Measurements from ENCODE around the gene AK8. TPM values are rescaled to one million over a fixed set of nuclear protein-coding genes. Genes with fewer than 3 reads are reported as not detected.

Gene AK8
- total and polyA plus RNA-seq, 2 experiments from 2014 or later = 0.70 to 0.83 TPM

DNA sequence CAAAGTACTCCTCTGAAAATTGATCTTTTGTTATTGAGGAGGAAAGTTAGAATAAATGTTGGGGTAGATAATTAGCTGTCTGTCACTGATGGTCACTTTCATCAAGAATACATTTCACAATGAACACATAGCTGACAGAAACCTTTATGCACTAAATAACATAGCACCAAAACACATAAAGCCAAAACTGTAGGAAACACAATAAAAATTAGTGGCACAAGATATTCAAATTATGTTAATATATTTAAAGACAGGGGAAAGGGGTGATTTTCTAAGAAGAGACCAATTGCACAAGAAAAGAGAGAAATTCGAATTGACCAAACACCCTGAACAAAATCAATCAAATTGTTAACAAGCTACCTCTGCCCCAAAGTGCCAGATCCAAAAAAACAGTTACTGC lies 89.7 kb downstream of the AK8 start:
- TF ChIP-seq, protein P1, sequence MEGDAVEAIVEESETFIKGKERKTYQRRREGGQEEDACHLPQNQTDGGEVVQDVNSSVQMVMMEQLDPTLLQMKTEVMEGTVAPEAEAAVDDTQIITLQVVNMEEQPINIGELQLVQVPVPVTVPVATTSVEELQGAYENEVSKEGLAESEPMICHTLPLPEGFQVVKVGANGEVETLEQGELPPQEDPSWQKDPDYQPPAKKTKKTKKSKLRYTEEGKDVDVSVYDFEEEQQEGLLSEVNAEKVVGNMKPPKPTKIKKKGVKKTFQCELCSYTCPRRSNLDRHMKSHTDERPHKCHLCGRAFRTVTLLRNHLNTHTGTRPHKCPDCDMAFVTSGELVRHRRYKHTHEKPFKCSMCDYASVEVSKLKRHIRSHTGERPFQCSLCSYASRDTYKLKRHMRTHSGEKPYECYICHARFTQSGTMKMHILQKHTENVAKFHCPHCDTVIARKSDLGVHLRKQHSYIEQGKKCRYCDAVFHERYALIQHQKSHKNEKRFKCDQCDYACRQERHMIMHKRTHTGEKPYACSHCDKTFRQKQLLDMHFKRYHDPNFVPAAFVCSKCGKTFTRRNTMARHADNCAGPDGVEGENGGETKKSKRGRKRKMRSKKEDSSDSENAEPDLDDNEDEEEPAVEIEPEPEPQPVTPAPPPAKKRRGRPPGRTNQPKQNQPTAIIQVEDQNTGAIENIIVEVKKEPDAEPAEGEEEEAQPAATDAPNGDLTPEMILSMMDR (IDR thresholded peaks at IDR 0.05; ENCODE audit: low read depth, low read length) = no peak
- no peak for DNase-seq (ENCODE audit: low read depth in 1 of 2, low spot score in 1 of 2)
- H3K4me3 ChIP-seq = no peak overlapping the region

DNA sequence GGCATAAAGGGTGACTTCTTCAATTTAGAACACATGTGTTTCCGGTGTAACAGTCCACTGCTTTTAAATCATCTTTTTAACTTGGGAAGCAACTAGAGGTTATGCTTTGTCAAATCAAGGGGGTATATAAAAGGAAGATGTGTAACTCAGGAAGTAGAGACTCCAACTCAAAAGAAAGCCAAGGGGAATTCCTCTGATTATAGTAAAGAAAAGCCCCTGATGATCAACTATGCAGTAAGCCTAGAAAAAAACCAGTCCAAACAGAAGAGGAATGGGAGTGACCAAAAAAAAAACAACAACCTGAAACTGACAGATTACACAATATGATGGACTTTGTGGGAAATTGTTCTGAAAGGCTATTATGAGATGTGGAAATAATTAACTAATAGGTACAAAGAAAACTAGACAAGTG lies 90.3 kb downstream of the AK8 start:
- H3K4me3 ChIP-seq = no peak overlapping the region
- H3K27me3 ChIP-seq = peaks cover 6% of the 10 kb centered on the region
- no peaks in the 10 kb centered on the region for H3K4me1 ChIP-seq (ENCODE audit: low read depth)
- no peaks in the 10 kb centered on the region for H3K9me3 ChIP-seq (ENCODE audit: low read depth)
- no peaks in the 10 kb centered on the region for H3K36me3 ChIP-seq
- H3K27ac ChIP-seq = no peak overlapping the region
- DNase-seq (ENCODE audit: low read depth in 1 of 2, low spot score in 1 of 2) = no peak
- TF ChIP-seq, protein P1 (IDR thresholded peaks at IDR 0.05; ENCODE audit: low read depth, low read length) = no peak

More for the DNA sequence above, 89.7 kb downstream of the AK8 start:
- Histone ChIP-seq H3K27me3 (peaks cover 13% of the 10 kb centered on the region), H3K4me1 (ENCODE audit: low read depth) (no peaks in the 10 kb centered on the region), H3K9me3 (ENCODE audit: low read depth) (no peaks in the 10 kb centered on the region), H3K27ac (no peak overlapping the region), H3K36me3 (no peaks in the 10 kb centered on the region)

DNA sequence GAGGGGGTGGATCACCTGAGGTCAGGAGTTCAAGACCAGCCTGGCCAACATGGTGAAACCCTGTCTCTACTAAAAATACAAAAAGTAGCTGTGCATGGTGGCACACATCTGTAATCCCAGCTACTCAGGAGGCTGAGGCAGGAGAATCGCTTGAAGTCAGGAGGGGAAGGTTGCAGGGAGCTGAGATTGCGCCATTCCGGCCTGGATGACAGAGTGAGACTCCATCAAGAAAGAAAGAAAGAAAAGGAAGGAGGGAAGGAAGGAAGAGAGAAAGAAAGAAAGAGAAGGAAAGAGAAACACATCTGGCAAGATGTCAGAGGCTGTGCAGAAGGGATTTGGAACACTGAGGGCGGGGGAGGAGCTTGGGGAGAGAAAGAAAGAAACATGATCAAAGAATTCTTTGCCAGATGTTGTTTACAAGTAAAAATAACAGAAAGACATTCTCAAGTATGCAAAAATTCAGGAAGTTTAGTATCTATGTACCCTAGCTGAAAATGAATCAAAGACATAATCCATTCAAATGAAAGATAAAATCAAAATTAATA lies 93.7 kb downstream of the AK8 start:
- Histone ChIP-seq H3K27ac (no peak overlapping the region), H3K4me3 (no peak overlapping the region), H3K4me1 (ENCODE audit: low read depth) (no peaks in the 10 kb centered on the region), H3K27me3 (no peaks in the 10 kb centered on the region), H3K9me3 (ENCODE audit: low read depth) (no peaks in the 10 kb centered on the region), H3K36me3 (no peaks in the 10 kb centered on the region)
- no peak for DNase-seq (ENCODE audit: low read depth in 1 of 2, low spot score in 1 of 2)
- TF ChIP-seq, protein P1 (IDR thresholded peaks at IDR 0.05; ENCODE audit: low read depth, low read length) = no peak

DNA sequence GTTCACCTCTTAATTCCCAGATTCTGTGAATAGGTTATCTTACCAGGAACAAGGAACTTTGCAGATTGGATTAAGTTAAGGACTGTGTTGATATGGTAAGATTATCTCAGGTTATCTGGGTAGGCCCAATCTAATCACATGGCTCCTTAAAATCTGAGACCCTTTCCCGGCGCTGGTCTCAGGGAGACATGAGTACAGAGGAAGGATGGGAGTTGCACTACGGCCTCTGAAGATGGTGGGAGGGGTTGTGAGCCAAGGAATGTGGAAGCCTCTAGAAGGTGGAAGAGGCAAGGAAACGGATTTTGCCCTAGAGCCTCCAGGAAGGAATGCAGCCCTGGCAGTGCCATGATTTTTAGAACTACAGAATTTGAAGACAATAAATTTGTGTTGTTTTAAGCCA lies 95.1 kb downstream of the AK8 start:
- Histone ChIP-seq H3K9me3 (ENCODE audit: low read depth) (no peaks in the 10 kb centered on the region), H3K36me3 (no peaks in the 10 kb centered on the region), H3K27ac (no peak overlapping the region), H3K27me3 (no peaks in the 10 kb centered on the region), H3K4me1 (ENCODE audit: low read depth) (no peaks in the 10 kb centered on the region), H3K4me3 (no peak overlapping the region)
- DNase-seq (ENCODE audit: low read depth in 1 of 2, low spot score in 1 of 2) = no peak
- TF ChIP-seq, protein P1 (IDR thresholded peaks at IDR 0.05; ENCODE audit: low read depth, low read length) = no peak

DNA sequence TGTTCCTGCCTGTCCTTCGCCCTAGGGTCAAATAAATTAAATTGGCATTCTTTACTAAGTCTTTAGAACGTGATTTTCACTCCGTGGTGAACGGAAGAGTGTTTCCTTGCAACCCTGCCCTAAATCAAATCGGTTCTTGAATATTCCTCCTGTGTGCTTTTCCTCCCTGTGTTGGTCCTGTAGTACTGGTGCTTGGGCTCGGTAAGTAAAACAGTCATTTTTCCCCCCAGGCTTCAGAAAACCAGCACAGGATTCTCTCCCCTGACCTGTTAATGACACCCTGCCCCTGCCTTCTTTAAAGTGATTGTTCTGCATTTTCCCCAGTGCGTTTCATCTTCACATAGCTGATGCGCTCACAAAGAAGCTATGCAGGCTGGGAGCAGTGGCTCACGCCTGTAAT lies 96.0 kb downstream of the AK8 start:
- Histone ChIP-seq H3K9me3 (ENCODE audit: low read depth) (no peaks in the 10 kb centered on the region), H3K4me1 (ENCODE audit: low read depth) (no peaks in the 10 kb centered on the region), H3K27ac (no peak overlapping the region), H3K36me3 (no peaks in the 10 kb centered on the region), H3K27me3 (no peaks in the 10 kb centered on the region), H3K4me3 (no peak overlapping the region)
- no peak for DNase-seq (ENCODE audit: low read depth in 1 of 2, low spot score in 1 of 2)
- TF ChIP-seq, protein P1 (IDR thresholded peaks at IDR 0.05; ENCODE audit: low read depth, low read length) = no peak
